Measurements from ENCODE around the gene SLIT1.
A peak's percentile ranks its signal among the peaks of the same experiment; 100 is the strongest.

Gene SLIT1

DNA sequence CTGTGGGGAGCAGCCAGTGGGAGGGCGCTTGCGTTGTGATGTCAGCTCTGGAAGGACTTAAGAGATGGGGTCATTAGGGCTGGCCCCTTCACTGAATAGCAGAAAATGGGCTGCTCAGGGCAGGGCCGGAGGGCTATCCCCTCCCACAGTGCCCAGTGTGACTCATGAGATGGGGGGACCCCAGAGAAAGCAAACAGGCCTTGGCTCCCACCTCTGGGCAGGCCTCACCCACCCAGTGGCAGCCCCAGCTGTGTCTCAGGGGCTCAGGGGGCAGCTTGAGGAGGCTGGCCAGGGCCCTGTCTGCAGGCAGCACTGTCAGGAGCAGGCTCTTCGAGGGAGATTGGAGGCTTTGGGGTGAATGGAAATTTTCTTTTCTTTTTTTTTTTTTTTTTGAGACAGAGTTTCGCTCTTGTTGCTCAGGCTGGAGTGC lies 168.3 kb downstream of the SLIT1 start:
- no peak for DNase-seq

DNA sequence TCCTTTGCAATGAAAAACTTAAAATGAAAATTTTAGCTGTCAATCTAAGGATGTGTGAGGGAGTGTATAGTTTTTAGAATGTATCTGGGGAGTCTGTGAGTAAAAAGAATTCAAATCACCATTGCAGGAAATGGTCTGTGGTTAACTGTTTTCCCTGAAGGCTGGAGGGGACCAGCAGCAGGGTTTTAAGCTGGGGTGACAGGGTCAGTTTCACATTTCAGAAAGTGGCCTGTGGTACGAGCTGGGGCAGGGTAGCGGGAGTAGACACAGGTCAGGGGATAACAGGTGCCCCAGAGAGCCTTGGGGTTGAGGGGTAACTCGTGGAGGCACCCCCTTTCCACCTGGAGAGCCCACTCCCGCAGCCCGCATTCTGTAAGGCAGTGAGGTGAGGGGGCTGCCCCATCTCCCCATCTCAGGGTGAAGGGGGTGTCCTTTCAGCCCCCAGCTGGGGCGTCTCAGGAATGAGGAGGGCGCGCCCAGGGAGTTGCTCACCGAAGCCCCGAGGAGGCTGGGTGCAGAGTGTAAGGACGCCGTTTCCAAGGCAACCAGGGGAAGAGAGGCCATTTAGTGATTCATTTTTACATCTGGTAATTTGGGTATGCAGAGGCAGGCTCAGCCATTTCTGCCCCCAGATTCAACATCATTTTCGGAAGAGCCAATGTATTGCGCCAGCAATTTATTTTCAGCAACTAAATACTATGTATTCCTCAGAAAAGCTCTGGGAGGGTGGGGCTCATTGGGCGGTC lies 168.9 kb downstream of the SLIT1 start:
- DNase-seq = peak in 1 of 2 donors; percentile 9

- no peak for DNase-seq
Observed at GRCh38 chr10:97015240-97015639, 170.5 kb downstream of the SLIT1 start.

DNA sequence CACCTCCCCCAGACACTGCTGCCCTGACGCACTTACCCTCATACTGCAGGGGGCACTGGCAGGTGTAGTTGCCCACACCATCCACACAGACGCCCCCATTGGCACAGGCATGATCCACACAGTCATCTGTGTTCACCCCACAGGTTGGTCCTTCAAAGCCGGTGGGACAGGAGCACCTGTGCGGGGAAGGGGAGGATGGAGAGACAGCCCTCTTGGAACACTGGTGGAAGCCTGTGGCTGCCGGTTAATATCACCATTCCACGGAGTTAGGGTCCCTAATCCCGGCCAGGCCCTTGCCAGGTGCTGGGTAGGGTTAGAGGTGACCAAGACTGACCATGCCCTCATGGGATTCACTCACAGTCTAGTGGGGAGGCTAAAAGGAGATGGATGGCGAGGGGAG lies 171.8 kb downstream of the SLIT1 start:
- no peak for DNase-seq

GRCh38 chr10:97013568-97013967 lies 172.2 kb downstream of the SLIT1 start:
- DNase-seq = no peak

GRCh38 chr10:97012470-97012869 lies 173.3 kb downstream of the SLIT1 start:
- no peak for DNase-seq

DNA sequence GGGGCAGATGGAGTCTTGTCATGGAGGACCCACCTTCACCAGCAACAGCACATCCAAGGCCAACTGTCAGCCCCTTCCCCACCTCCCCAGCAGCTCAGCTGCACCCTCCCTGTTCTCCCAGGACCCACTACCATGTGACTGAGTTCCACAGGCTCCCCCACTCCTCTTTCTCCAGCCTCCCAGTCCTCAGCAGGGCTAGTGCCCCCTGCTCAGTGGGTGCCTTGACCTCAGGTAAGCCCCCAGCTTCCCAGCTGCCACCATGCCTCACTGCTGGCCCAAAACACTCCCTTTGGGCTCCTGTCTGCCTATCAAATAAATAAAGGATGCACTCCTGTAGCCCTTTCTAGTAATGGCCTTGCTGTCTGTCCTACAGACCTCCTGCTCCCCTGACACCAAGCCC lies 174.4 kb downstream of the SLIT1 start:
- DNase-seq = no peak

GRCh38 chr10:97010695-97011206 lies 175.0 kb downstream of the SLIT1 start:
- no peak for DNase-seq

DNA sequence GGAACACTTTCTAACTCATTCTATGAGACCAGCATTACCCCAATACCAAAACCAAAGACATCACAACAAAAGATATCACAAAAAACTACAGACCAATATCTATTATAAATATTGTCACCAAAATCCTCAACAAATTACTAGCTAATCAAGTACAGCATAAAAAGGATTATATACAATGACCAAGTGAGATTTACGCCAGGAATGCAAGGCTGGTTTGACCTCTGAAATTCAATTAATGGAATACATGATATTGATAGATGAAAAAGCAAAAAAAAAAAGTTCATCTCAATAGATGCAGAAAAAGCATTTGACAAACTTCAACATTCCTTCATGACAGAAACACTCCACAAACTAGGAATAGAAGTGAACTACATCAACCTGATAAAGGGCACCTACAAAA lies 178.3 kb downstream of the SLIT1 start:
- DNase-seq = no peak

- DNase-seq = no peak
Observed at GRCh38 chr10:97006364-97006763, 179.4 kb downstream of the SLIT1 start.

DNA sequence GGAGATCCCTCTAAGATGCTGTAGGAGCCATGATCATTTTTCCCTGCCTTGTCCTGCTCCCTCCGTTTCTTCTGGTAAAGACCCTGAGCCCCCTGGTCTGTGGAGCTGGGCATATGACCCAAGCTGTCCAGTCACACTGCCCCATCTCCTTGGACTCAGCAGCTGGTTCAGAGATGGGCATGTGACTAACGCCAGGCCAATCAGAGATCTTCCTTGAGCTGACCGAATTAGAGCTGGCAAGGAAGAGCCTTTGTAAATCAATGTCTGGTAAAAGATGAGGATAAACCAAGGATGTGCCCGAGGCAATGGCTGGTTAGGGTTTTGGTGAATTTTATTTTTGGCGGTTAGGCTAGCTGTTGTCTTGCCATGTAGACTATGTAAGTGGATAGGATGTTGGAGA lies 180.4 kb downstream of the SLIT1 start:
- DNase-seq = no peak

- no peak for DNase-seq
Observed at GRCh38 chr10:97004591-97004990, 181.2 kb downstream of the SLIT1 start.

- no peak for DNase-seq
Observed at GRCh38 chr10:97003804-97004201, 182.0 kb downstream of the SLIT1 start.

DNA sequence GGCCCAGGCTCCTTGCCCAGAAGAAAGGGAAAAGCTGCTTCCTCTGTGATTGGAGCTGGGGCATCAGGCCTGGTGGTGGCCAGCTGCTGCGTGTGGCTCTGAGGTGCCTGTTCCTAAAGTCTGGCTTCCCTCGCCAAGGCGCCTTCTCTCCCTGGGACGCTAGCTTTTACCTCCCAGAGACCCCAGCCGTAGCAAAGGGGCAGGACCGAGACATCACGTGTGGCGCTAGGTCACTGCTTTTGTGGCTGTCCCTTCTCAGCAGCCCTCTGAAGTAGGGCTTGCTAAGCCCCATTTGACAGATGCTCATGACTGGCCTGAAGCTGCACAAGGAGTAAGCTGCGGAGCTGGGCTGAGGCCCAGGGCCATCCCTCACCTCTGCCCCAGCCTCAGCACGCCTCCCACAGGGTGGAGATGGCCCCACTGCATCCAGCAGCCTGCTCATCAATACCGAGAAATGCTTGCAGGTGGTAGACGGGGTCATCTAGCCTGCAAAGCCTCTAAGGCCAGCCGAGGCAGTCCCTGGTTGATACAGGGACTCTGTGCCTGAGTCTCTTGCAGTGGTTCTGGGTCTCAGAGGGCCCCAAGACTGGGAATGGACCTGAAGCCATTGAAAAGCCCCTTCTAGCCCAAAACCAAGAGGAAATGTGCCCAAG lies 182.5 kb downstream of the SLIT1 start:
- DNase-seq = no peak

GRCh38 chr10:97002670-97003069 lies 183.1 kb downstream of the SLIT1 start:
- DNase-seq = no peak

- DNase-seq = no peak
Observed at GRCh38 chr10:97001183-97001991, 184.4 kb downstream of the SLIT1 start.

- no peak for DNase-seq
Observed at GRCh38 chr10:97000487-97001182, 185.1 kb downstream of the SLIT1 start.

- DNase-seq = no peak
Observed at GRCh38 chr10:96999987-97000386, 185.8 kb downstream of the SLIT1 start.

- DNase-seq = no peak
Observed at GRCh38 chr10:96999337-96999736, 186.4 kb downstream of the SLIT1 start.

GRCh38 chr10:96998329-96998888 lies 187.3 kb downstream of the SLIT1 start:
- no peak for DNase-seq

DNA sequence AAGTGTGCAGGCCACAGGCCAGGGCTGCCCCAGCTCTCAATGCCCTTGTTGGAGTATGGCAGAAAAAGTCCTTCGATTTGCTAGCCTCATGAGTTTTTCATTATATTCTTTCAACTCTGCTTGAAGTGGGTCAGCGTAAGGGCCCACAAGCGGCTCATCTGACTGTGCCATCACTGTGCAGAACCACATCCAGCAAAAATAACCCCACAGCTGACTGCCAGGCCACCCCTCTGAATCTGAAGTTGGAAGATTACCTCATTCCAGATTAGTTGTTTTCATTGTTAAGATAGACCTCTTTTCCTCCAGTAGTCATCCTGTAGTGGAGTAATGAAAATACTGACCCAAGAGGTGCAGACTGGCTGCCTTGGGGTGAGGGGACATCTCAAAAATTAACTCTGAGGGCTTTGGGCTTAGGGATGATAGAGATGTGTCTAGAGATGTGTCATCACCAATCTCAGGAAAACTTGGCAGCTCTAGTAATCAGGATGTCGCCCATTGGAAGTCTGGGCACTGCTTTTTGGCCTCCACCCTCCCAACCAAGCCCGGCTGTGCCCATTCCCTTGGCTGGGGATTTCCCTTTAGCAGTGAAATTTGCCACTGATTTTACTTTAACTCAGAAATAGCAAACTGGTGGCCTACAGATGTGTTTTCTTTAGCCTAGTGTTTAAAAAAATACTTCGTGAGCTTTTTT lies 189.3 kb downstream of the SLIT1 start:
- DNase-seq = no peak

- no peak for DNase-seq
Observed at GRCh38 chr10:96995851-96996250, 189.9 kb downstream of the SLIT1 start.

All from stimulated activated CD4-positive, alpha-beta T cell treated with anti-CD3 and anti-CD28 coated beads, Interleukin-2, amount 100 ng/mL, for 48 hours (primary cell).